ENCODE measurements around the gene DOK6.

The DOK6 gene

GRCh38 chr18:69689121-69689759 lies 288.6 kb downstream of the DOK6 start:
- no peak for DNase-seq (ENCODE audit: low spot score)
- TF ChIP-seq CTCF (IDR thresholded peaks at IDR 0.05; ENCODE audit: extremely low read depth, missing control alignments): no peak

GRCh38 chr18:69691008-69691760 lies 290.5 kb downstream of the DOK6 start:
- TF ChIP-seq CTCF (IDR thresholded peaks at IDR 0.05; ENCODE audit: extremely low read depth, missing control alignments): no peak
- no peak for DNase-seq (ENCODE audit: low spot score)

- TF ChIP-seq CTCF (IDR thresholded peaks at IDR 0.05; ENCODE audit: extremely low read depth, missing control alignments): no peak
- no peak for DNase-seq (ENCODE audit: low spot score)
Measured at GRCh38 chr18:69697069-69697468, 296.4 kb downstream of the DOK6 start.

GRCh38 chr18:69697689-69698088 lies 297.0 kb downstream of the DOK6 start:
- DNase-seq (ENCODE audit: low spot score): no peak
- TF ChIP-seq CTCF (IDR thresholded peaks at IDR 0.05; ENCODE audit: extremely low read depth, missing control alignments): no peak

GRCh38 chr18:69701305-69701704 lies 300.6 kb downstream of the DOK6 start:
- DNase-seq (ENCODE audit: low spot score): no peak
- TF ChIP-seq CTCF (IDR thresholded peaks at IDR 0.05; ENCODE audit: extremely low read depth, missing control alignments): no peak

- no peak for TF ChIP-seq CTCF (IDR thresholded peaks at IDR 0.05; ENCODE audit: extremely low read depth, missing control alignments)
- DNase-seq (ENCODE audit: low spot score): no peak
Measured at GRCh38 chr18:69703461-69703860, 302.8 kb downstream of the DOK6 start.

- no peak for TF ChIP-seq CTCF (IDR thresholded peaks at IDR 0.05; ENCODE audit: extremely low read depth, missing control alignments)
- DNase-seq (ENCODE audit: low spot score): no peak
Measured at GRCh38 chr18:69705987-69706386, 305.3 kb downstream of the DOK6 start.
